ENCODE measurements around the gene CCL23.

The CCL23 gene

DNA sequence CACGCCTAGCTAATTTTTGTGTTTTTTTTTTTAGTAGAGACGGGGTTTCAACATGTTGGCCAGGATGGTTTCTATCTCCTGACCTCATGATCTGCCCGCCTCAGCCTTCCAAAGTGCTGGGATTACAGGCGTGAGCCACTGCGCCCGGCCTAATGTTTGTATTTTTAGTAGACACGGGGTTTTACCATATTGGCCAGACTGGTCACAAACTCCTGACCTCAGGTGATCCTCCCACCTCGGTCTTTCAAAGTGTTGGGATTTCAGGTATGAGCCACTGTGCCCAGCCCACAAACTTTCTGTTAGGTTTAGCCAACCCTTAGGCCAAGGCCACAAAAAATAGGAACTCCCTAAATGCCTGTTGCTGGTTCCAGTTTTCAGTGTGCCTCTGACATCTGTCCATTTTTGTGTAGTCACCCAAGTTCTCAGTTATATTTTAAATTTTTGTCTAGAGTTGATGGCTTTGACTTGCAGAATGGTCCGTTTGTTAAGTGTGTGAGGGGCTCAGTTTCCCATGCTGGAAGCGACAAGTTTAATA is 49.2 kb downstream of the CCL23 start:
- no peak for DNase-seq

GRCh38 chr17:35965272-35965671 is 52.5 kb downstream of the CCL23 start:
- no peak for DNase-seq

DNA sequence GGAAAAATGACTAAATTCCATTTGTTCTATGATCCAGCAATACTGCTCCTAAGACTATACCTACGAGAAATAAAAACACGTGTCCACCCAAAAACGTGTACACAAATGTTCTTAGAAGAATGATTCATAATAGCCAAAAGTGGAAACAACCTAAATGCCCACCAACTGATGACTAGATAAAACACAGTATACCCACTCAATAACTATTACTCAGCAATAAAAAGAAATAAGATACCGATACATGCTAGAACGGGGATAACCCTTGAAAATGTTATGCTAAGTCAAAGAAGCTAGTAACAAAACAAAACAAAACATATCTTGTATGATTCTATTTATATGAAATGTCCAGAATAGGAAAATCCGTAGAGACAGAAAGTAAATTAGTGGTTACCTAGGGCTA is 54.1 kb downstream of the CCL23 start:
- no peak for DNase-seq
